ENCODE data around the gene DYRK3. TPM values are rescaled to one million over a fixed set of nuclear protein-coding genes. Genes with fewer than 3 reads are reported as not detected.

The DYRK3 gene
- total and polyA plus RNA-seq, 2 of the 8 experiments (the other 6 are each of a cell fraction or from before 2014, with no cell fraction given): 2.1 to 8.5 TPM

GRCh38 chr1:206668874-206669410 lies 33.6 kb downstream of the DYRK3 start (continued):
- TF ChIP-seq KDM1A (IDR thresholded peaks at IDR 0.05; ENCODE audit: borderline replicate concordance, low read length) (no peak), ZNF274 (IDR thresholded peaks at IDR 0.05; ENCODE audit: borderline replicate concordance, extremely low read depth, low read length) (no peak), JUND (IDR thresholded peaks at IDR 0.05; ENCODE audit: low read length) (no peak)

Data from H1 (cell line).